ENCODE measurements around the gene C5orf24. TPM values are rescaled to one million over a fixed set of nuclear protein-coding genes. Genes with fewer than 3 reads are reported as not detected.

Gene C5orf24
- total RNA-seq, 2 donors from 2014 or later = 63.8 to 71.0 TPM

- no peak for ATAC-seq (ENCODE audit: insufficient number of reproducible peaks, low FRiP score, low read depth)
- Histone ChIP-seq H3K9me3 (no peaks in the 10 kb centered on the region), H3K27ac (no peak overlapping the region), H3K4me1 (ENCODE audit: control insufficient read depth in 1 of 2, low read depth in 2 of 2) (no peaks in the 10 kb centered on the region), H3K27me3 (replicated peaks; ENCODE audit: insufficient read depth) (no peaks in the 10 kb centered on the region), H3K36me3 (peaks cover 18% of the 10 kb centered on the region), H3K4me3 (no peak overlapping the region)
- DNase-seq (ENCODE audit: low spot score) = no peak
- TF ChIP-seq CTCF (IDR thresholded peaks at IDR 0.05) = no peak
These were observed 41.9 kb downstream of the C5orf24 start for GRCh38 chr5:134887593-134888159.

DNA sequence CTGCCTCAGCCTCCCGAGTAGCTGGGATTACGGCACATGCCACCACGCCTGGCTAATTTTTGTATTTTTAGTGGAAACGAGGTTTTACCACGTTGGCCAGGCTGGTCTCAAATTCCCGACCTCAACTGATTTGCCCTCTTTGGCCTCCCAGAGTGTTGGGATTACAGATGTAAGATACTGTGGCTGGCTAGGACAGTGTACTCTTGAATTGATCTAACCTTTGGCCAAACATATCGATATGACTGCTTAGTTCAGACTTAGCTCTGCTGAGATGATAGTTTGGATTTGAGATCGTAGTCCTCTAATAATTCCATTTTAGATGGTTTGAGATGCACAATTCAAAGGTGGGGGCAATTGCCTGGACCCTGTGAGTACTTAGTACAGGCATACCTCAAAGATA is 43.6 kb downstream of the C5orf24 start:
- Histone ChIP-seq H3K36me3 (peaks cover 18% of the 10 kb centered on the region), H3K27me3 (replicated peaks; ENCODE audit: insufficient read depth) (no peaks in the 10 kb centered on the region), H3K9me3 (no peaks in the 10 kb centered on the region), H3K27ac (no peak overlapping the region), H3K4me1 (ENCODE audit: control insufficient read depth in 1 of 2, low read depth in 2 of 2) (no peaks in the 10 kb centered on the region), H3K4me3 (no peak overlapping the region)
- no peak for TF ChIP-seq CTCF (IDR thresholded peaks at IDR 0.05)
- no peak for DNase-seq (ENCODE audit: low spot score)
- ATAC-seq (ENCODE audit: insufficient number of reproducible peaks, low FRiP score, low read depth) = no peak

DNA sequence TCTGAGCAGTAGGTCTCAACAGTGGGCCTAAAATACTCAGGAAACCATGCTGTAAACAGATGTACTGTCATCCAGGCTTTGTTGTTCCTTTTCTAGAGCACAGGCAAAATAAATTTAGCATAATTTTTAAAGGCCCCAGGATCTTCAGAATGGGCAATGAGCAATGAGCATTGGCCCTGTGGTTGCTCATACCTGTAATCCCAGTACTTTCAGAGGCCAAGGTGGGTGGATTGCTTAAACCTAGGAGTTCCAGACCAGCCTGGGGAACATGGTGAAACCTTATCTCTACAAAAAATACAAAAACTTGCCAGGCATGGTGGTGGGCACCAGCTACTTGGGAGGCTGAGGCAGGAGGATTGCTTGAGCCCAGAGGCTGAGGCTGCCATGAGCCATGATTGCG is 45.7 kb downstream of the C5orf24 start:
- Histone ChIP-seq H3K27ac (no peak overlapping the region), H3K36me3 (peaks cover 22% of the 10 kb centered on the region), H3K4me1 (ENCODE audit: control insufficient read depth in 1 of 2, low read depth in 2 of 2) (no peaks in the 10 kb centered on the region), H3K27me3 (replicated peaks; ENCODE audit: insufficient read depth) (no peaks in the 10 kb centered on the region), H3K4me3 (no peak overlapping the region), H3K9me3 (no peaks in the 10 kb centered on the region)
- no peak for TF ChIP-seq CTCF (IDR thresholded peaks at IDR 0.05)
- no peak for ATAC-seq (ENCODE audit: insufficient number of reproducible peaks, low FRiP score, low read depth)
- DNase-seq (ENCODE audit: low spot score) = no peak

- H3K27me3 ChIP-seq (replicated peaks; ENCODE audit: insufficient read depth) = no peaks in the 10 kb centered on the region
- TF ChIP-seq CTCF (IDR thresholded peaks at IDR 0.05) = no peak
- H3K36me3 ChIP-seq = peaks cover 22% of the 10 kb centered on the region
These were observed 46.5 kb downstream of the C5orf24 start for GRCh38 chr5:134892282-134892681.

GRCh38 chr5:134892926-134893325 is 47.2 kb downstream of the C5orf24 start:
- DNase-seq (ENCODE audit: low spot score) = no peak

More at GRCh38 chr5:134892282-134892681, 46.5 kb downstream of the C5orf24 start:
- Histone ChIP-seq H3K27ac (no peak overlapping the region), H3K4me3 (no peak overlapping the region), H3K4me1 (ENCODE audit: control insufficient read depth in 1 of 2, low read depth in 2 of 2) (no peaks in the 10 kb centered on the region), H3K9me3 (no peaks in the 10 kb centered on the region)
- DNase-seq (ENCODE audit: low spot score) (no peak), ATAC-seq (ENCODE audit: insufficient number of reproducible peaks, low FRiP score, low read depth) (no peak)

More at GRCh38 chr5:134892926-134893325, 47.2 kb downstream of the C5orf24 start:
- no peaks in the 10 kb centered on the region for H3K27me3 ChIP-seq (replicated peaks; ENCODE audit: insufficient read depth)
- H3K36me3 ChIP-seq = peaks cover 22% of the 10 kb centered on the region
- H3K4me1 ChIP-seq (ENCODE audit: control insufficient read depth in 1 of 2, low read depth in 2 of 2) = no peaks in the 10 kb centered on the region
- no peak overlapping the region for H3K27ac ChIP-seq
- no peak for TF ChIP-seq CTCF (IDR thresholded peaks at IDR 0.05)
- no peaks in the 10 kb centered on the region for H3K9me3 ChIP-seq
- no peak overlapping the region for H3K4me3 ChIP-seq
- ATAC-seq (ENCODE audit: insufficient number of reproducible peaks, low FRiP score, low read depth) = no peak

Measured in thoracic aorta (tissue), 2 donors.